ENCODE results near the gene ERAP2. TPM values are rescaled to one million over a fixed set of nuclear protein-coding genes. Genes with fewer than 3 reads are reported as not detected.

Gene ERAP2
- total RNA-seq, 2 donors from 2014 or later, result 5.5 to 5.9 TPM

Other genes starting within 250 kb of the ERAP2 start
- gene CAST, start 214.1 kb upstream of the ERAP2 start, total RNA-seq, result 100 to 1,000 TPM; 439 to 631 TPM
- gene ERAP1, start 68.6 kb upstream of the ERAP2 start, total RNA-seq, result 10 to 100 TPM; 18.4 to 24.7 TPM
- 10 to 100 TPM; 50.2 to 60.0 TPM for gene LNPEP, start 59.6 kb downstream of the ERAP2 start, total RNA-seq

Data from right atrium auricular region (tissue), 2 donors.